HG03025 (cell line): ENCODE data around the gene SLC9A5.

Experiments
- ATAC-seq: cut with Tn5 transposase; IDR thresholded peaks from one replicate; pipeline ENCODE4 v1.9.1; 2021; ENCODE audit warnings: mild to moderate bottlenecking, moderate library complexity; ENCODE audit not compliant: unreplicated experiment, low FRiP score

SLC9A5 gene

GRCh38 chr16:67302076-67302475 is 53.3 kb downstream of the SLC9A5 start:
- ATAC-seq = no peak

DNA sequence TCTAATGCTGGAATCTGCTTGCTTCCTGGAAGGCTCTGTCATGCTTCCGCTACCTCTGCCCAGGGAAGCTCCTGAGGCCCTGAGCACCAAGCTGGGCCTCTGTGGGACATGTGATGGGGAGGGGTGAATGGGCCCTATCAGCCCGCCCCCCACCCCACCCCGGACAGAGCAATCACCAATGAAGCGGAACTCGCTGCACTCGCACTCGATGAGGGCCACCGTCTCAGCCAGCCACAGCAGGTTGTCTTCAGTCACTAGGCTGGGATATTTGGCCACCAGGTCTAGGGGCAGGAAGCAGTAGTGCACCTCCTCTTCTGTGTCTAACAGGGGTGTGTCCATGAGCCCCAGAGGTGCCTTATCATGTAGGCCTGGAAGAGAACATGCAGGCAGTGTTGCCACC is 54.2 kb downstream of the SLC9A5 start:
- no peak for ATAC-seq

GRCh38 chr16:67304020-67304419 is 55.2 kb downstream of the SLC9A5 start:
- no peak for ATAC-seq

GRCh38 chr16:67305216-67306071 is 56.7 kb downstream of the SLC9A5 start:
- no peak for ATAC-seq

- no peak for ATAC-seq
Measured at GRCh38 chr16:67310561-67310960, 61.8 kb downstream of the SLC9A5 start.

DNA sequence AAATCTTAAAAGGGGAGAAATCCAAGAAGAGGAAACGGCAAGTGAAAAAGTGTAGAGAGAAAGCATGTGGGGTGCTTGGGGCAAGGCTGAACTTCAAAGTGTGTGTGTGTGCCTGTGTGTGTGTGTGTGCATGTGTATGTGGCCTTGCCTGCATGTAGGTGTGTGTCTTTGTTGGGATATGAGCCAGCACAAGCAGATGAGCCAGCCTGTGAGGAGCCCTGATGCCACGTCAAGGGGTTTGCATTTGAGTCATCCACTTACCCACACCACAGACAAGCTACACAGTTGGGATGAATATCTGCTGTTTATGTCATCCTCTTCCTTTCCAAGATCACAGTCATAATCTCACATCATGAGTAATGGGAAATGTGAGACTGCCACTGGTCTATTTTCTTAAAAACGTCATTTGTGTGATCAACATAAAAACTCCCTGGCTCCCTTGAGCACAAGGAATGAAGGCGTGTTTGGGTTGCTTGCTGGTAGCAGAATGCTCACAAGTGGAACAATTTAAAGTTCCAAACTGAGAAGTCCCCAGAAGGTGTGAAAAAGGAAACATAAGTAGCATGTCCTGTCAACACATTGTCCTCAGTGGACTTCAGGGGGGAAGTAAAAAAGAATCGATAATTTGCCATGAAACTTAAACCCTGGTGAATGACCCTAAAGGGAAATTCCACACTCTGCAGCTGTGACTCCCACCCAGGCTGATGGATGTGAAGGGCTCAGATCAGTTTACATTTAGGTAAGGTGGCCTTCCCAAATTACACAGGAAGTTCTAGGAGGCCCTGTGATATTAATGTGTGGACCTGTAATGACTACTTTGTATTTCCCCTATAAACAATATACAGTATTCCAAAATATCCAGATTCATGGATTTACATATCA is 63.1 kb downstream of the SLC9A5 start:
- no peak for ATAC-seq

DNA sequence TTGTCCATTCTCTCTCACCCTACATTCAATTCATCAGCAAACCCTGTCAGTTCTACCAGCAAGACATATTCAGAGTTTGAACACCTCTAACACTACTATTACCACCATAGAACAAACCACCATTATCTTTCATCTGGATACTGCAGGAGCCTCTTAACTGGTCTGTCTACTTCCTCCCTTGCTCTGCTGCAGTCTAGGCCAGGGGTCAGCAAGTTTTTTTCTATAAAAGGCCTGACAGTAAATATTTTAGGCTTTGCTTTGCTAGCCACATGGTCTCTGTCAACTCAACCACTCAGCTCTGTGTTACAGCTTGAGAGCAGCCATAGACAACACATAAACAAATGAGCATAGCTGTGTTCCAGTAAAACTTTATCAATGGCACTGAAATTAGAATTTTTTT is 63.9 kb downstream of the SLC9A5 start:
- ATAC-seq = no peak

DNA sequence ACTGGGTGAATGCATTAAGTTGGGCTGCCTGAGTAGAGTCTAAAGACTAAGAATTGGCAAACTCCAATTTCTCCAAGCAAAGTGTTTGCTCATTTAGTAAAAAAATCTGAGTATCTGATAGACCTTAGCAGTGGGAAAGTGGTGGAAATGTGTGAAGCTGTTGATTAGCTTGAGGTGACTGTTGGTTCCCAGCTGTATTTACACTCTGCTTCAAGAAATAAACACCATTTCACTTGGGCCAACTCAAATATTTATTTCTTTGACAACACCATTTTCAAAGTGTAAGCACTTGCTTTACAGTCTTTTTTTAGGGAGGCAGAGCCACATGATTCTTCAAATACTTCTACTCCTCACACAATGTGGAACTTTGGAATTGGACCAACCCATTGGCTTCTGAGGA is 69.1 kb downstream of the SLC9A5 start:
- ATAC-seq = no peak
